GM18507 (cell line): Measurements from ENCODE around the gene TNMD.

Experiments
- DNase-seq: peaks from one replicate; pipeline ENCODE4 v3.0.0; 2011; ENCODE audit warnings: low read depth; ENCODE audit not compliant: insufficient read length; ENCODE audit errors: extremely low spot score
- FAIRE-seq: peaks from 2 replicates; lab custom pipeline; 2011; peaks lifted over from hg19 to GRCh38; lab: Jason Lieb, UNC

Gene TNMD

DNA sequence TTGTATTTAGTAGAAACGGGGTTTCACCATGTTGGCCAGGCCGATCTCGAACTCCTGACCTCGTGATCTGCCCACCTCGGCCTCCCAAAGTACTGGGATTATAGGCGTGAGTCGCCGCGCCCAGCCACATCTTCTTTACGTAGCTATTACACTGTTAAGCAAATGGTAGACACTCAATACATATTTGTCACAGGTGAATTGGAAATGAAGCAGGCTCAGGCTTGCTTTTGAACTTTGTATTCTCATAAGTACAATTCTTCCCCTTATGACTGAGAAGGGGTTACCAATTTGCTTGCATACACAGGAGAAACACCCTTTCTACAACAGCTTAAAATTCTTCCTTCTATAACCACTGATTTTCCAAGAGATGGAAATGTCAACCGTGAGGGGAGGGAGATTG is 58.5 kb downstream of the TNMD start:
- DNase-seq (no peak), FAIRE-seq (no peak)

DNA sequence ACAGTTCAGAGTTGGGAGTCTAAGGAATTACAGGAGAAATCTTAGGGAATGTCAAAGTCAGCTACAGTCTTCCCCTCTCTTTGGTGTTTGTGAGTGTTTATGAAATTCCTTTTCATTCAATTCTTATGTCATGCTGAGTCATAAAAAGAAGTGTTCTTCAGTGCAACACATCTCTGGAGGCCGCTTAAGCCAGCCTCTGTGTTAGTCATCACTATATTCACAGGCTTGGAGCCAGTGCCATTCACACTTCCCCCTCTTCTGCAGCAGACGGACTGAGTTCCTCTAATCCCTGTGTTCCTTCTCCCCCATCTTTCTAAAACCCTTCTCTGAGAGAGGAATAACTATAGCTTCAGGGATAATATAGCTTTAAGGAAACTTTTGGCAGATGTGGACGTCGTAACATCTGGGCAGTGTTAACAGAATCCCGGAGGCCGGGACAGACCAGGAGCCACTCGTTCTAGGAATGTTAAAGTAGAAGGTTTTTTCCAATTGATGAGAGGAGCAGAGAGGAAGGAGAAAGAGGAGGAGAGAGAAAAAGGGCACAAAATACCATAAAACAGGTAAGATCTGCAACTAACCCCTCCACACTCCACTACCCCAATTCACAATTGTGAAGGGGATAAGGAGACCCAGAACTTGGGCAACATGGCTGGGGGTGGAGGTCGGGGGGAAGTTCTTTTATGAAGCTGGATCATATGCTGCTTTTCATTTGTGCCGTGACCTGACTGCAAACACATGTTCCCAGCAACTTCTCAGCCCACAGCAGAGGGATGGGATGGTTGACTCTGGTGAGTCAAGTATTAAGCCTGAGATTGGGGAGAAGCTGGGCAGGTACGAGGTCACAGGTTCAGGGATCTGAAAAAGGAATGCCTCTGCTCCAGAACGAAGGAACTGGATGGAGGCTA is 59.5 kb downstream of the TNMD start, which contains the start of gene SRPX2:
TSS of gene SRPX2 (plus strand) at position 244 of the 905 bp plus-strand sequence. CDS start 2,124 bp downstream, outside the sequence.
- no peak for FAIRE-seq

DNA sequence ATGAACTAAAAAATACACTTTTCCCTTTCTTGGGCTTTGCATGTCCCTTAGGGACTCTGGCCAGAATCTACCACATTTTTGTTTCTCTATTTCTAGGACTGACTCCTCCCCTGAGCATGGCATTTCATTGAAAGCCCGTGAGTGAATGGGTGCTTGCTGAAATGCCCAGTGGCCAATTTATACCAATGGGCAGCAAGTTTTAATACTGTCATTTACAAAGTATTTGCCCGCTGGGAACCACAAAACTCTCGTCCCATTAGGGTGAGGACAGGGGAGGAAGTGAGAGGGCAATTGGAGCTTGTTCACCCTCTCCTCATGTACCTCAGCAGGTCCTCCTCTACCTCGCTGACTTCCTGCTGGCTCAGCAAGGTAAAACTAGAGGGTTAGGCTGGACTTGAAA is 60.4 kb downstream of the TNMD start:
- DNase-seq (no peak), FAIRE-seq (no peak)

More for the DNA sequence above, 59.5 kb downstream of the TNMD start, which contains the start of gene SRPX2:
- DNase-seq, result no peak

- FAIRE-seq (no peak), DNase-seq (no peak)
Measured at GRCh38 chrX:100647095-100647494, 62.4 kb downstream of the TNMD start.

DNA sequence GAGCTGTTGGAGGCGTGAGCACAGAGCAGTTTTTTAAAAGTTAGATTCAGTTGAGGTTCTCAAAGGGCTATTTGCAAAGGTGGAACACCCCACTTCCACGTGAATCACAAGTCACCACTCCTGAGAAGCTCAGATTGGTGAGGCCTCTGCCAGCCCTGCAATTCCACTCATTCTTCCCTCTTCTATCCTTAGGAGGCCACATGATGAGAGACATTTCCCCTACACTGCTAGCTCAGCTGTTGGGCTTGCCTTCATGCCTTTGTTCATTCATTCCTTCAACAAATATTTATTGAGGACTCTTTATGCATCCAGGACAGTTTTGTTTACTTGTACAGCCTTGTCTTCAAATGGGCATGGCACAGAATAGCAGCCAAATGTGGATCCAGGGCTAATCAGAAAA is 63.0 kb downstream of the TNMD start:
- FAIRE-seq, result no peak
- no peak for DNase-seq

GRCh38 chrX:100648458-100649417 is 64.0 kb downstream of the TNMD start:
- no peak for DNase-seq
- no peak for FAIRE-seq
